Measurements from ENCODE around the gene DPP10.

- TF ChIP-seq CTCF (IDR thresholded peaks at IDR 0.05) = no peak
- no peak for TF ChIP-seq POLR2AphosphoS5 (IDR thresholded peaks at IDR 0.05)
Observed at GRCh38 chr2:115071534-115071933, 629.1 kb downstream of the DPP10 start.
